NCI-H748 treated with DMSO at 0.1 percent for 48 hours (cell line): ENCODE results near the gene ELOVL6.
"Not testable (repeated sequence)": the region's sequence is repeated elsewhere in the genome, so short reads cannot be mapped to it uniquely, and the experiment has no call there.

Source experiments
- DNase-seq: peaks from one replicate; lab custom pipeline; 2025; lab: John Stamatoyannopoulos, UW

The ELOVL6 gene

GRCh38 chr4:110124711-110125110, 73.7 kb downstream of the ELOVL6 start:
- no peak for DNase-seq

DNA sequence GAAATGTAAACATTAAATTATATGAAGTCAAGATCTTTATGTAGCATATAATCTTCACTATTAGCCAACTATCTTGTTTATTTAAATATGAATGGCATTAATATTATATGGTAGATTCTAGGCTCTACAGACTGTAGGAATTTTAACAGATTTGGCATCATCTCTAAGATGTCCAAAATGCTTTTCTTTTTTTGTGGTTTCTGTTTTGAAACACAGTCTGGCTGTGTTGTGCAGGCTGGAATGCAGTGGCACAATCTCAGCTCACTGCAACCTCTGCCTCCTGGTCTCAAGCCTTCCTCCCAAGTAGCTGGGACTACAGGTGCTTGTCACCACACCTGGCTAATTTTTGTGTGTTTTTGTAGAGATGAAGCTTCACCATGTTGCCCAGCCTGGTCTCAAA, 76.2 kb downstream of the ELOVL6 start:
- no peak for DNase-seq

DNA sequence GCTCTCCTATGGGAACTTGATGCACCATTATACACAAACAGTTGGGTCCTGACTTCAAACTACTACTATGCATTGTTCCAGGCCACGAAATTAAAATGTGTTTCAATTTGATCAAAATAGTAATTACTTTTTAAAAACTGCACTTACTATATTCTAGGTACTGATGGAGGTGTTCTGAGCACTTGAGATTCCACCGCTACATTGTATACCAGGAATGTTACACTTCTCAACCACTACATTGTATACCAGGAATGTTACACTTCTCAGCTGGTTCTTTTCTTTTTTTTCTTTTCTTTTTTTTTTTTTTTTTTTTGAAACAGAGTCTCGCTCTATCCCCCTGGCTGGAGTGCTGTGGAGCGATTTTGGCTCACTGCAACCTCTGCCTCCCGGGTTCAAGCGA, 77.9 kb downstream of the ELOVL6 start:
- no peak for DNase-seq

DNA sequence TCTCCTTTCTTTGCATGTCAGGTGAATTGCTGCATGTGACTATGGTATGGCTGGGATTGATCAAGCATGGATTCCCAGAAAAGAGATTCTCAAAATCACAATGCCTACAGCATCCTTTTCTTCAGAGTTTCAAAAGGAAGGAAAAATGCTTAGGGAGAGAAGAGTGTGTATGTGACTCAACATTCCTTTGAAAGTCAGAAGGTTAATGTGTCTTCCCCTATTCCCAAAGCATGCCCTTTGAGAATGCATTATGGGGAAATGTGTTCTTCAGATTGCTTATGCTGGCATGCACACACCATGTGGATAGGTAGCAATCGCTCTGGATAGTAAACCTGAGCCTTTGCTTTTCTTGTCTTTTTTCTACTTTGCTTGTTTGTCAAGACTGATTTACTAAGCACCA, 78.5 kb downstream of the ELOVL6 start:
- DNase-seq = no peak

DNA sequence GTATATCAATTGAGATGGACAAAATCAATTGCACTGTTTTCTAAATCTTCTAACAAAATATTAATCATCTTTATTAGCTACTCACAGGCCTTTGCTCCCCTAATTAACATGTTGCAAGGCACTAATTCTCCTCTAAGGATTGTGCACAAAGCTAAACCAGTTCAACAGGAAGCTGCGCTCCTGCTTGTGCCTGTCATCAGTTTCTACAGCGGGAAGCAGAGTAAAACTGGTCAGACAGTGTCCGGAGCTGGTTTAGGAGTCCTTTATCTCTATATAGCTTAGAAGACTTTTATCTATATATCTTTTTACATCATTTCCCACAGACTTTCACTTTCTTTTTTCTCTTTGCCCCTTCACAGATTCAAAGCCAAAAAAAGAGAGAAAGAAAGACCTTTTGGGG, 79.1 kb downstream of the ELOVL6 start:
- DNase-seq = no peak

DNA sequence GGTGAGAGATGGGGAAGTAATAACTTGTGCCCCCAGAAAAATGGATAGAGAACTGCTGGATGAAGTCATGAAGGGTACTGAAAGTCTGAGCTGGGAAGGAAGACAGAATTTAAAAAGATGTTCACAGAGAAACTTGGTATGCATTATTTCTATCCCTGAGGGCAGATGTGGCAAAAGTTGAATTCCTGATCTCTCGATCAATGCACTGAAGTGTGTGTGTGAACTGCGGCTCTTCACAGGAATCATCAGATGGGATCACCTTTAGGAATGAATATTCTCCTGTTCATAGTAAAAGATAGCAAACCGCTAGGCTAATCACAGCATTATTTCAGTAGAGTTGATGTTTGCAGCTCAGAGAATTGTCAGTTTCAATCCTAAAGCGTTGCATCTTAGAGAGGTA, 86.4 kb downstream of the ELOVL6 start:
- no peak for DNase-seq

DNA sequence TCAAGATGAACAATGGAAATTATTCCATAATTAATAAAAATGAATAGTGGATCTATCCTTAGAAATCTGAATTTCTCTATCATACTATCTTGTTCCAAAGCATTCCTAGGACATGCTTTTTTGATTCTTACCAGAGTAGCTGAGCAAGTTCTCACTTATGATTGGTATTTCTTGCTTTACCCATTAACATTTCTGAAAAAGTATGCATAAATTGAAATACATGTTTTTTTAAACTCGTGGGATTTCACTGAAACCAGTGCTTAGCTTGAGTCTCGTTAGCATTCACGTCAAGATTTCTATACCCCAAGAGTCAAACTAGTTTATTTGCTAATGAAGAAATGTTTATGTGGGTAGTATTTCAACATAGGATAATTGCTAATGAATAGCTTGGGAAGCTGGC, 89.0 kb downstream of the ELOVL6 start:
- no peak for DNase-seq

DNA sequence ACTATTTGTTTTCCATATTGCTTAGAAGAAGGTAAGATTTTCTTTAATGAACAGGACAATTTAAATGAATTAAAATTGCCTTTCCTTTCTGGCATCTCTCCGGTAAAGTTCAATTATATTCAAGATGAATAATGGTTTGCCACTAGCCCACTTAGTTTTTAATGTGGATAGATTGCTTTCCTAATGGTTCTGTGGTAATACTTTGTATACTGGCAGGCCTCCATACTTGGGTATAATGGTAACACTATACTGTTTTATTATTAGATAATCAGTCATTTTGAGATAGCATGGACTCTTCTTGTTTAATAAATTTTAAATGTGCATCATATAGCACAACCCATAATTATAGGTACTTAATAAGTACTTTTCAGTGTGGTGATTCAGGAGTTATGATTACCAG, 89.5 kb downstream of the ELOVL6 start:
- DNase-seq = no peak

DNA sequence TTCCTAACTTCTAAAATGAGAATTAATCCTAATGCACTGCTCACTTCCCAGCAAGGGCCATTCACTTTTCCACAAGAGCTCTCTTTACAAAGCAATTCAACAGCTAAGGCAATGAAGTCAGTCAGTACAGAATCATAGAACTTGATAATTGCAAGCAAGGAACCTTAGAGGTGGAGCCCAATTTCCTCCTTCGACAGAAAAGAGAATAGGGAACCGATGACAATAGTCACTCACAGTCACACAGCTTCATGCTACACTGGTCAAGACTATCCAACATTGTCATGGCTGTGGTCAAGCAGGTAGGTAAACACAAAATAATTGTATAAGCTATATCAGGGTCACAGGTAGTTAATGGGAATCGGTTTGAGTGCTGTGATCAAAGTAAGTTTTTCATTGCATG, 90.0 kb downstream of the ELOVL6 start:
- no peak for DNase-seq

GRCh38 chr4:110107866-110108265, 90.5 kb downstream of the ELOVL6 start:
- DNase-seq = no peak

DNA sequence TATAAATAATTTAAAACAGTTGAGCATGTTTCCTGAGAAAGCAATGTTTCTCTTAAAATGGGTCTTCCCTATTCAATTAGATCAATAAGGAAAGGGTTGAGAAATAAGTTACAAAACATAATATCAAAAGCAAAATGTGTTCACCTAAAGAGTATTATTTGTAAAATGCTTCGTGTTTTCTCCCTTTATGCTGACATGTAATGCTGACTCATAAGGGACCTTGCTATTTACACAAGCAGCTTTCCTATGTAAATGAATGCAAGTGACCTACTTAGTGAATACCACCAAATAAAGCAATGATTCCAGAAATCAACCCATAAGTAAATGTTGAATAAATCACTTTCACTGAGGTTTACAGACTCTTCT, 91.5 kb downstream of the ELOVL6 start:
- DNase-seq = no peak

DNA sequence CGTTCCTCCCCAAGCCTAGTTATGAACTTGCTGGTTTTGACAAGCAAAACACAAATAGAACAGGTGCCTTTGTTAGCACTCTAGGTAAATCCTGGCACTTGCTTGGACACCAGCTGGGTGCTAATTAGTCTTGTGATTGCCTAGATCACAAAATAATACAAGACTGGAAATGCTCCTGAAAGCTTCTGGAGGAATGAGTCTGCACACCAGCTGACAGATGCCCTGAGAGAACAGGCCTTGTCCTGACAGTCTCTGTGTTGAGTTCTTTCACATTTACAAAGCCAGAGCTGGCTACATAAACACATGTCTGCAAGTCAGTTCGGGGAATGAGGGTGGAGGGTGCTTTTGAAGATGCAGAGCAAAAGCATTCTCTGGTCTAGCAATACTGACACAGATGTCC, 93.8 kb downstream of the ELOVL6 start:
- no peak for DNase-seq

DNA sequence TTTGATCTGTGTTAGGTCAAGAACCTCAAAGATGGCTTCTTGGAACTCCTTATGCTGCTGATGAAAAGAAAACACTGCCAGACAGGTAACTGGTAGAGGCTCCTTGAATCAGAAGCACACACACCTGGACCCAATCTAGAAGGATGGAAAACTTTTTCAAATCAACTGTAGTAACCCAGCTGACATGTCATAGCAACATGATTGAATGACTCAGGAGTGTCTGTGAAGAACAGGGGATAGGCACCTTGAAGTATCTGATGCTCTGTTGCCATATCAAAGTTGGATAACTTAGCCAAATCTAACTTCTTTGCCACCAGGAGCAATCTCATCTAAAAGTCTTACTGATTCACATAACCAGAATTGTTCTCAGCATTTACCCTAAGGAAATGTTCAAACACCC, 98.8 kb downstream of the ELOVL6 start:
- no peak for DNase-seq

GRCh38 chr4:110096405-110096804, 102.0 kb downstream of the ELOVL6 start:
- DNase-seq = no peak

- no peak for DNase-seq
Observed at GRCh38 chr4:110092646-110093045, 105.8 kb downstream of the ELOVL6 start.

- no peak for DNase-seq
Observed at GRCh38 chr4:110091434-110092140, 106.8 kb downstream of the ELOVL6 start.

DNA sequence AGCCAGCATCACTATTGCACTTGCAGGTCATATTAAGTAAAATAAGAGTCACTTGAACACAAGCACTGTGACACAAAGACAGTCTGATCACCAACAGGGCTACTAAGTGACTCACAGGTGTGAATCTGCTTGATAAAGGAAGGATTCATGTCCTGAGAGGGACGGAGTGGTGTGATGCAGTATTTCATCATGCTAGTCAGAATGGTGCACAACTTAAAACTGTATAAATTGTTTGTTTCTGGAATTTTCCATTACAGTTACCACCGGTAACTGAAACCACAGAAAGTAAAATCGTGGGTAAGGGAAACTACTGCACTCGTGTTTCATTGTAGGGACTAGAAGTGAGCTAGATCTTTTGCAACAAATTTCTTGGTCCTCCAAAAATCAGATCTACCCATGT, 109.7 kb downstream of the ELOVL6 start:
- no peak for DNase-seq

- peak; percentile 6 for DNase-seq
Observed at GRCh38 chr4:110087070-110087708, 111.2 kb downstream of the ELOVL6 start.

DNA sequence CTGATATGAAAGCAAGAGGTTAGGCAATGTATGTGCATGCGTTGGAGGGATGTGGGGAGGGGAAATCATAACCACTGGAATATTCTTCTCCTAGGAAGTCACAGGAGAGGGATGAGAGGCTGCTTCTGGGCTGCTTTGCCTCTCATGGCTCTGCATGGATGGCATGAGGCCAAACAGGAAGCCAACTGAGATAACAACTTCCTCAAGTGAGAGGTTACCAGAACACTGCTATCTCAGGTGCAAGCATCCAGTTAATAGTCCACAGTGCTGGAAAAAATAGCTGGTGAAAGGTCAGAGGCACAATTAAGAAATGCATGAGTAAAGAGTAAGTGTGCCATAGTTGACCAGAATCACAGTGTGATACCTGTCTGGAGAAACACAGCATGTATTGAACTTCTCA, 113.3 kb downstream of the ELOVL6 start:
- no peak for DNase-seq

- no peak for DNase-seq
Observed at GRCh38 chr4:110084154-110084553, 114.3 kb downstream of the ELOVL6 start.

DNA sequence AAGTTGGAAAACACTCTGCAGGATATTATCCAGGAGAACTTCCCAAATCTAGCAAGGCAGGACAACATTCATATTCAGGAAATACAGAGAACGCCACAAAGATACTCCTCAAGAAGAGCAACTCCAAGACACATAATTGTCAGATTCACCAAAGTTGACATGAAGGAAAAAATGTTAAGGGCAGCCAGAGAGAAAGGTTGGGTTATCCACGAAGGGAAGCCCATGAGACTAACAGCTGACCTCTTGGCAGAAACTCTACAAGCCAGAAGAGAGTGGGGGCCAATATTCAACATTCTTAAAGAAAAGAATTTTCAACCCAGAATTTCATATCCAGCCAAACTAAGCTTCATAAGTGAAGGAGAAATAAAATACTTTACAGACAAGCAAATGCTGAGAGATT, 120.3 kb downstream of the ELOVL6 start:
- DNase-seq = not testable (repeated sequence)

GRCh38 chr4:110076828-110077227, 121.6 kb downstream of the ELOVL6 start:
- DNase-seq = not testable (repeated sequence)

DNA sequence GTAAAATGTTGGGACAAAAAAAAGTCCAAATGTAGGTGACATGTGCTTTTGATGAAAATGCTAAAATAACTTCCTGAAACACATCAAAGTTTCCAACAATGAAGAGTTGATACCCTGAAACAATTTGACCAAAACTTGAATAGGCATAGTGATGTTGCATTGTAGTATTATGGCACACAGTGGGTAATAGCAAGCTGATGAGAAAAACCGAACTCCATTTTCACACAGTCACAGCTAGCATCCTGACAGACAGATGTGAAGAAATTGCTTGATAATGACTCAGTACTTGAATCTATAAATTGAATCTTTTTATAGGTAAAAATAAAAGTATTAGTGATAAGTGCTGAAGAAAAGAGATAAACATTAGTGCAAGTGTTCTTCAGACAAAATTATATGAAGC, 122.5 kb downstream of the ELOVL6 start:
- DNase-seq = no peak

GRCh38 chr4:110075083-110075738, 123.2 kb downstream of the ELOVL6 start:
- no peak for DNase-seq
